HEK293 (cell line): ENCODE measurements around the gene PSD4.
A peak's percentile ranks its signal among the peaks of the same experiment; 100 is the strongest.

Experiments
- CTCF ChIA-PET: fragments of 350-600 bp; formaldehyde crosslinking; extraction: SDS; loops from one replicate; lab custom pipeline; 2021; ENCODE audit warnings: antibody characterized with exemption; lab: Yijun Ruan, JAX
- POLR2A ChIA-PET: fragments of 300-600 bp; formaldehyde crosslinking; extraction: SDS; loops from one replicate; lab custom pipeline; 2020; ENCODE audit warnings: antibody characterized with exemption, inconsistent platforms; lab: Yijun Ruan, JAX
- H3K27ac ChIP-seq: fragments of 200-500 bp; sonication (Bioruptor generic); 2 replicates; pipeline ENCODE4 v1.5.1; 2014; ENCODE audit warnings: low read depth, low read length, control low read depth, inconsistent platforms; ENCODE audit errors: extremely low read depth
- H3K36me3 ChIP-seq, 2 experiments: fragments of 200-500 bp in 1 of 2; sonication (Bioruptor generic) in 1 of 2; 1 replicate in 1 of 2; 2 replicates in 1 of 2; pipeline ENCODE4 v1.5.1; 2014 to 2017; ENCODE audit warnings: inconsistent platforms in 2 of 2, low read length in 2 of 2; ENCODE audit not compliant: control insufficient read depth in 2 of 2, insufficient read depth in 1 of 2
- H3K4me1 ChIP-seq: fragments of 200-500 bp; sonication (Bioruptor generic); 2 replicates; pipeline ENCODE4 v1.5.1; 2014; ENCODE audit warnings: mild to moderate bottlenecking, low read length, inconsistent platforms; ENCODE audit not compliant: control insufficient read depth, insufficient read depth
- H3K4me3 ChIP-seq: 2 replicates; pipeline ENCODE4 v1.5.1; 2011; ENCODE audit warnings: low read depth, mild to moderate bottlenecking, control low read depth, low read length, moderate library complexity
- H3K9me3 ChIP-seq: fragments of 200-500 bp; sonication (Bioruptor generic); 2 replicates; pipeline ENCODE4 v1.5.1; 2014; ENCODE audit warnings: low read depth, low read length, inconsistent platforms; ENCODE audit not compliant: control insufficient read depth, insufficient read depth
- IKZF3 ChIP-seq: fragments of 450-650 bp; IDR thresholded peaks from 2 replicates; pipeline ENCODE4 v1.5.0; 2018; ENCODE audit warnings: missing biosample characterization, mild to moderate bottlenecking, missing genetic modification characterization, moderate library complexity
- KLF1 ChIP-seq: fragments of 450-650 bp; formaldehyde crosslinking; IDR thresholded peaks from 2 replicates; pipeline ENCODE4 v1.5.1; 2016; ENCODE audit warnings: missing biosample characterization, missing genetic modification characterization
- OSR2 ChIP-seq: fragments of 450-650 bp; formaldehyde crosslinking; IDR thresholded peaks from 2 replicates; pipeline ENCODE4 v1.5.1; 2016; ENCODE audit warnings: missing biosample characterization, missing genetic modification characterization
- TRIM28 ChIP-seq: IDR thresholded peaks from 2 replicates; pipeline ENCODE4 v1.6.1; 2011; ENCODE audit warnings: low read length, control low read depth, borderline replicate concordance
- ZNF223 ChIP-seq: fragments of 450-650 bp; formaldehyde crosslinking; IDR thresholded peaks from 2 replicates; pipeline ENCODE4 v1.5.1; 2016; ENCODE audit warnings: missing biosample characterization, missing genetic modification characterization
- ZNF311 ChIP-seq: fragments of 450-650 bp; formaldehyde crosslinking; IDR thresholded peaks from 2 replicates; pipeline ENCODE4 v1.5.1; 2017; ENCODE audit warnings: missing biosample characterization, missing genetic modification characterization, borderline replicate concordance
- ZNF391 ChIP-seq: fragments of 450-650 bp; formaldehyde crosslinking; IDR thresholded peaks from 2 replicates; pipeline ENCODE4 v1.5.1; 2016; ENCODE audit warnings: low read depth, missing biosample characterization, missing genetic modification characterization, borderline replicate concordance
- ZNF473 ChIP-seq: fragments of 450-650 bp; formaldehyde crosslinking; IDR thresholded peaks from 2 replicates; pipeline ENCODE4 v1.5.1; 2017; ENCODE audit warnings: missing biosample characterization, missing genetic modification characterization
- ZNF510 ChIP-seq: fragments of 450-650 bp; formaldehyde crosslinking; IDR thresholded peaks from 2 replicates; pipeline ENCODE4 v1.5.1; 2018; ENCODE audit warnings: mild to moderate bottlenecking, missing genetic modification characterization, missing biosample characterization; ENCODE audit not compliant: insufficient replicate concordance
- ZNF585B ChIP-seq: fragments of 450-650 bp; formaldehyde crosslinking; IDR thresholded peaks from 2 replicates; pipeline ENCODE4 v1.5.1; 2016; ENCODE audit warnings: missing biosample characterization, missing genetic modification characterization
- ZNF596 ChIP-seq: fragments of 450-650 bp; IDR thresholded peaks from 2 replicates; pipeline ENCODE4 v1.5.0; 2018; ENCODE audit warnings: missing biosample characterization, mild to moderate bottlenecking, missing genetic modification characterization, moderate library complexity
- ZNF623 ChIP-seq: fragments of 450-650 bp; formaldehyde crosslinking; IDR thresholded peaks from 2 replicates; pipeline ENCODE4 v1.5.1; 2016; ENCODE audit warnings: missing biosample characterization, missing genetic modification characterization
- ZNF658 ChIP-seq: fragments of 450-650 bp; formaldehyde crosslinking; IDR thresholded peaks from 2 replicates; pipeline ENCODE4; 2016; ENCODE audit warnings: missing biosample characterization, missing genetic modification characterization
- ZNF670 ChIP-seq: fragments of 450-650 bp; formaldehyde crosslinking; IDR thresholded peaks from 2 replicates; pipeline ENCODE4 v1.5.1; 2016; ENCODE audit warnings: missing biosample characterization, missing genetic modification characterization, low read depth
- ZNF776 ChIP-seq: fragments of 450-650 bp; formaldehyde crosslinking; IDR thresholded peaks from 2 replicates; pipeline ENCODE4 v1.5.0; 2017; ENCODE audit warnings: missing biosample characterization, missing genetic modification characterization, borderline replicate concordance
- TF ChIP-seq, protein P1 (sequence below): fragments of 450-650 bp; formaldehyde crosslinking; IDR thresholded peaks from 2 replicates; pipeline ENCODE4 v1.5.1; 2017; ENCODE audit warnings: missing biosample characterization, missing genetic modification characterization
- TF ChIP-seq, protein P2 (sequence below): fragments of 450-650 bp; formaldehyde crosslinking; conservative IDR thresholded peaks from 2 replicates; pipeline ENCODE4 v1.5.1; 2016; ENCODE audit warnings: low read depth, missing biosample characterization, missing genetic modification characterization
- TF ChIP-seq, protein P3 (sequence below): fragments of 450-650 bp; formaldehyde crosslinking; IDR thresholded peaks from 2 replicates; pipeline ENCODE4 v1.5.1; 2016; ENCODE audit warnings: missing biosample characterization, missing genetic modification characterization
- TF ChIP-seq, protein P4 (sequence below): fragments of 450-650 bp; formaldehyde crosslinking; IDR thresholded peaks from 2 replicates; pipeline ENCODE4 v1.5.1; 2016; ENCODE audit warnings: missing biosample characterization, missing genetic modification characterization
- TF ChIP-seq, protein P5 (sequence below): fragments of 450-650 bp; formaldehyde crosslinking; optimal IDR thresholded peaks from 2 replicates; pipeline ENCODE3; 2016; ENCODE audit warnings: missing biosample characterization, mild to moderate bottlenecking, missing genetic modification characterization
- TF ChIP-seq, protein P6 (sequence below): IDR thresholded peaks from 2 replicates; pipeline ENCODE4 v1.6.1; 2011; ENCODE audit warnings: mild to moderate bottlenecking, low read depth, low read length, borderline replicate concordance

Gene PSD4

DNA sequence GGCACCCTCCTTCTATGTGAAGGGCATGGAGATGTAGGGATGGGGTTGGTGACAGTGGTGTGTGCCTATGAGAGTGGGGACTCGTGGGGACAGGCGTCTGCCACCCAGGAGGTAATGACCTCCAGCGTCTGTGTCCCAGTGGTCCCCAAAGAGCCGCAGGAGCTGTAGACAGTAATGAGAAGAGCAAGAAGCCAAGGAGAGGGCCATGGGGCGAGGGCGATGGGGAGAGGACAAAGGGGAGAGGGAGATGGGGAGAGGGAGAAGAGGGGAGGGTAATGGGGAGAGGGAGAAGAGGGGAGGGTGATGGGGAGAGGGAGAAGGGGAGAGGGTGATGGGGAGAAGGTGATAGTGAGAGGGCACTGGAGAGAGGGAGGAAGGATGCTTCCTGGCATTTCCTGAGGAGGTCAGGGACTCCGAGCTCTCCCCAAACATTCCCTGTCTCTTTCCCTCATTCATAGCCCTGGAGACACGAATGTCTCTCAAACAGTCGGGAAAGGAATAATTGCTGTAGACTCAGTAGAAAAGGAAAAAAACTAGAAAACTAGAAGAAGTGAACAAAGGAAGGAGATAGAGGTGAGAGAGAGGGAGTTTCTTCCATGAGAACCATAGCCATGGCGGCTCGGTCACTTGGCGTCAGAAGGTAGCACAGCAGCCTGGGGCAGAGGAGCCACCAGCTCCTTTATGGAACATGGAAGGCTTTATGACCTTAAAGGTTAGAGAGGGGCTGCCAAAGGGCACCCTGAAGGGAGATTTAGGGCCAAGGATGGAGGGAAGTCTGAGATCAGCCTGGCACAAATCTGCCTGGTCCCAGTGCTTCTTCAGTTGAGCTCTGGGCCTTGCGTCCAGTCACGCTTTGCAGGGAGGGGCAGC, 39.5 kb downstream of the PSD4 start:
- POLR2A ChIA-PET: no interaction called here
- no peak for TF ChIP-seq ZNF670
- TF ChIP-seq, protein P1, sequence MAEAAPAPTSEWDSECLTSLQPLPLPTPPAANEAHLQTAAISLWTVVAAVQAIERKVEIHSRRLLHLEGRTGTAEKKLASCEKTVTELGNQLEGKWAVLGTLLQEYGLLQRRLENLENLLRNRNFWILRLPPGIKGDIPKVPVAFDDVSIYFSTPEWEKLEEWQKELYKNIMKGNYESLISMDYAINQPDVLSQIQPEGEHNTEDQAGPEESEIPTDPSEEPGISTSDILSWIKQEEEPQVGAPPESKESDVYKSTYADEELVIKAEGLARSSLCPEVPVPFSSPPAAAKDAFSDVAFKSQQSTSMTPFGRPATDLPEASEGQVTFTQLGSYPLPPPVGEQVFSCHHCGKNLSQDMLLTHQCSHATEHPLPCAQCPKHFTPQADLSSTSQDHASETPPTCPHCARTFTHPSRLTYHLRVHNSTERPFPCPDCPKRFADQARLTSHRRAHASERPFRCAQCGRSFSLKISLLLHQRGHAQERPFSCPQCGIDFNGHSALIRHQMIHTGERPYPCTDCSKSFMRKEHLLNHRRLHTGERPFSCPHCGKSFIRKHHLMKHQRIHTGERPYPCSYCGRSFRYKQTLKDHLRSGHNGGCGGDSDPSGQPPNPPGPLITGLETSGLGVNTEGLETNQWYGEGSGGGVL (tag by site-specific recombination): 0 out of 2 replicates have a peak, but pooled peaks have one; percentile 9
- TF ChIP-seq ZNF585B (tag by site-specific recombination): no peak
- TF ChIP-seq TRIM28: no peak
- peaks cover 13% of the 10 kb centered on the region for H3K4me1 ChIP-seq
- no peak overlapping the region for H3K4me3 ChIP-seq
- H3K9me3 ChIP-seq: no peaks in the 10 kb centered on the region
- no peaks in the 10 kb centered on the region for H3K36me3 ChIP-seq
- CTCF ChIA-PET: interaction anchor here (2.7 to 2.8 kb wide), 2 partner anchors 9 to 14 kb away, joined by 14 to 16 read pairs; no protein-coding TSS in a partner anchor
- H3K27ac ChIP-seq: no peak overlapping the region

DNA sequence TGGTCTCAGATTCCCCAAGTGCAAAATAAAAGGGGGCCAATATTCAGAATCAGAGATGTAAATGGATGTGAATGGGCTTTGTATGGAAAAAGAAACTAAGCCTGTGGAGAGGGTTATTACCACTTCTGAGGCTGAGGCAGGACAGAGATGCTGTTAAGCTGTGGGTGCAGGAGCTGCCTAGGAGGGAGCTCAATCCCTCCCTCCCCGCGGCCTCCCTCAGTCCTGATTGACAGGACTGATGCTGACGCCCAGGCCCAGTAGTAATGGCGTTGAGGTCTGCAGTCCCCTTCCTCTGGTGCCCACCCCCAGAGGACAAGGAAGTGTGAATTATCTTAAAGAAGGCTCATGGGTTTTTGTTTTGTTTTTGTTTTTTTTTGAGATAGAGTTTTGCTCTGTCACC, 40.4 kb downstream of the PSD4 start:
- H3K36me3 ChIP-seq: no peaks in the 10 kb centered on the region
- CTCF ChIA-PET: interaction anchor here (2.7 kb wide), 1 partner anchor 10 kb away, joined by 14 read pairs; no protein-coding TSS in a partner anchor
- H3K4me1 ChIP-seq: peaks cover 9% of the 10 kb centered on the region
- H3K4me3 ChIP-seq: no peak overlapping the region
- H3K27ac ChIP-seq: no peak overlapping the region
- H3K9me3 ChIP-seq: no peaks in the 10 kb centered on the region
- POLR2A ChIA-PET: no interaction called here
- TF ChIP-seq IKZF3 (tag by site-specific recombination) (no peak), ZNF596 (tag by site-specific recombination) (no peak), ZNF623 (tag by site-specific recombination) (no peak), KLF1 (tag by site-specific recombination) (no peak), ZNF311 (no peak), ZNF473 (tag by site-specific recombination) (no peak), ZNF776 (tag by site-specific recombination) (no peak), ZNF585B (tag by site-specific recombination) (no peak), ZNF658 (tag by site-specific recombination) (no peak), OSR2 (tag by site-specific recombination) (no peak), ZNF223 (tag by site-specific recombination) (no peak), ZNF510 (tag by site-specific recombination) (no peak), ZNF391 (no peak)
- TF ChIP-seq, protein P2, sequence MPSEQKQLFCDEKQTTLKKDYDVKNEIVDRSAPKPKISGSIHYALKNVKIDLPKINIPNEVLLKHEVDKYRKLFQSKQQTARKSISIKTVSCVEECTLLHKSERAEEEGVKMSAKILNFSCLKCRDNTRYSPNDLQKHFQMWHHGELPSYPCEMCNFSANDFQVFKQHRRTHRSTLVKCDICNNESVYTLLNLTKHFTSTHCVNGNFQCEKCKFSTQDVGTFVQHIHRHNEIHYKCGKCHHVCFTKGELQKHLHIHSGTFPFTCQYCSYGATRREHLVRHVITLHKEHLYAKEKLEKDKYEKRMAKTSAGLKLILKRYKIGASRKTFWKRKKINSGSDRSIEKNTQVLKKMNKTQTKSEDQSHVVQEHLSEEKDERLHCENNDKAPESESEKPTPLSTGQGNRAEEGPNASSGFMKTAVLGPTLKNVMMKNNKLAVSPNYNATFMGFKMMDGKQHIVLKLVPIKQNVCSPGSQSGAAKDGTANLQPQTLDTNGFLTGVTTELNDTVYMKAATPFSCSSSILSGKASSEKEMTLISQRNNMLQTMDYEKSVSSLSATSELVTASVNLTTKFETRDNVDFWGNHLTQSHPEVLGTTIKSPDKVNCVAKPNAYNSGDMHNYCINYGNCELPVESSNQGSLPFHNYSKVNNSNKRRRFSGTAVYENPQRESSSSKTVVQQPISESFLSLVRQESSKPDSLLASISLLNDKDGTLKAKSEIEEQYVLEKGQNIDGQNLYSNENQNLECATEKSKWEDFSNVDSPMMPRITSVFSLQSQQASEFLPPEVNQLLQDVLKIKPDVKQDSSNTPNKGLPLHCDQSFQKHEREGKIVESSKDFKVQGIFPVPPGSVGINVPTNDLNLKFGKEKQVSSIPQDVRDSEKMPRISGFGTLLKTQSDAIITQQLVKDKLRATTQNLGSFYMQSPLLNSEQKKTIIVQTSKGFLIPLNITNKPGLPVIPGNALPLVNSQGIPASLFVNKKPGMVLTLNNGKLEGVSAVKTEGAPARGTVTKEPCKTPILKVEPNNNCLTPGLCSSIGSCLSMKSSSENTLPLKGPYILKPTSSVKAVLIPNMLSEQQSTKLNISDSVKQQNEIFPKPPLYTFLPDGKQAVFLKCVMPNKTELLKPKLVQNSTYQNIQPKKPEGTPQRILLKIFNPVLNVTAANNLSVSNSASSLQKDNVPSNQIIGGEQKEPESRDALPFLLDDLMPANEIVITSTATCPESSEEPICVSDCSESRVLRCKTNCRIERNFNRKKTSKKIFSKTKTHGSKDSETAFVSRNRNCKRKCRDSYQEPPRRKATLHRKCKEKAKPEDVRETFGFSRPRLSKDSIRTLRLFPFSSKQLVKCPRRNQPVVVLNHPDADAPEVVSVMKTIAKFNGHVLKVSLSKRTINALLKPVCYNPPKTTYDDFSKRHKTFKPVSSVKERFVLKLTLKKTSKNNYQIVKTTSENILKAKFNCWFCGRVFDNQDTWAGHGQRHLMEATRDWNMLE (tag by site-specific recombination): no peak
- TF ChIP-seq, protein P3, sequence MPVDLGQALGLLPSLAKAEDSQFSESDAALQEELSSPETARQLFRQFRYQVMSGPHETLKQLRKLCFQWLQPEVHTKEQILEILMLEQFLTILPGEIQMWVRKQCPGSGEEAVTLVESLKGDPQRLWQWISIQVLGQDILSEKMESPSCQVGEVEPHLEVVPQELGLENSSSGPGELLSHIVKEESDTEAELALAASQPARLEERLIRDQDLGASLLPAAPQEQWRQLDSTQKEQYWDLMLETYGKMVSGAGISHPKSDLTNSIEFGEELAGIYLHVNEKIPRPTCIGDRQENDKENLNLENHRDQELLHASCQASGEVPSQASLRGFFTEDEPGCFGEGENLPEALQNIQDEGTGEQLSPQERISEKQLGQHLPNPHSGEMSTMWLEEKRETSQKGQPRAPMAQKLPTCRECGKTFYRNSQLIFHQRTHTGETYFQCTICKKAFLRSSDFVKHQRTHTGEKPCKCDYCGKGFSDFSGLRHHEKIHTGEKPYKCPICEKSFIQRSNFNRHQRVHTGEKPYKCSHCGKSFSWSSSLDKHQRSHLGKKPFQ (tag by site-specific recombination): no peak
- TF ChIP-seq, protein P4, sequence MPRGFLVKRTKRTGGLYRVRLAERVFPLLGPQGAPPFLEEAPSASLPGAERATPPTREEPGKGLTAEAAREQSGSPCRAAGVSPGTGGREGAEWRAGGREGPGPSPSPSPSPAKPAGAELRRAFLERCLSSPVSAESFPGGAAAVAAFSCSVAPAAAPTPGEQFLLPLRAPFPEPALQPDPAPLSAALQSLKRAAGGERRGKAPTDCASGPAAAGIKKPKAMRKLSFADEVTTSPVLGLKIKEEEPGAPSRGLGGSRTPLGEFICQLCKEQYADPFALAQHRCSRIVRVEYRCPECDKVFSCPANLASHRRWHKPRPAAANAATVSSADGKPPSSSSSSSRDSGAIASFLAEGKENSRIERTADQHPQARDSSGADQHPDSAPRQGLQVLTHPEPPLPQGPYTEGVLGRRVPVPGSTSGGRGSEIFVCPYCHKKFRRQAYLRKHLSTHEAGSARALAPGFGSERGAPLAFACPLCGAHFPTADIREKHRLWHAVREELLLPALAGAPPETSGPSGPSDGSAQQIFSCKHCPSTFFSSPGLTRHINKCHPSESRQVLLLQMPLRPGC (tag by site-specific recombination): no peak
- TF ChIP-seq, protein P5, sequence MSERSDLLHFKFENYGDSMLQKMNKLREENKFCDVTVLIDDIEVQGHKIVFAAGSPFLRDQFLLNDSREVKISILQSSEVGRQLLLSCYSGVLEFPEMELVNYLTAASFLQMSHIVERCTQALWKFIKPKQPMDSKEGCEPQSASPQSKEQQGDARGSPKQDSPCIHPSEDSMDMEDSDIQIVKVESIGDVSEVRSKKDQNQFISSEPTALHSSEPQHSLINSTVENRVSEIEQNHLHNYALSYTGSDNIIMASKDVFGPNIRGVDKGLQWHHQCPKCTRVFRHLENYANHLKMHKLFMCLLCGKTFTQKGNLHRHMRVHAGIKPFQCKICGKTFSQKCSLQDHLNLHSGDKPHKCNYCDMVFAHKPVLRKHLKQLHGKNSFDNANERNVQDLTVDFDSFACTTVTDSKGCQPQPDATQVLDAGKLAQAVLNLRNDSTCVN (tag by site-specific recombination): no peak
- TF ChIP-seq, protein P6, sequence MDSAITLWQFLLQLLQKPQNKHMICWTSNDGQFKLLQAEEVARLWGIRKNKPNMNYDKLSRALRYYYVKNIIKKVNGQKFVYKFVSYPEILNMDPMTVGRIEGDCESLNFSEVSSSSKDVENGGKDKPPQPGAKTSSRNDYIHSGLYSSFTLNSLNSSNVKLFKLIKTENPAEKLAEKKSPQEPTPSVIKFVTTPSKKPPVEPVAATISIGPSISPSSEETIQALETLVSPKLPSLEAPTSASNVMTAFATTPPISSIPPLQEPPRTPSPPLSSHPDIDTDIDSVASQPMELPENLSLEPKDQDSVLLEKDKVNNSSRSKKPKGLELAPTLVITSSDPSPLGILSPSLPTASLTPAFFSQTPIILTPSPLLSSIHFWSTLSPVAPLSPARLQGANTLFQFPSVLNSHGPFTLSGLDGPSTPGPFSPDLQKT: no peak
